ENCODE results near the gene DNAH3. TPM values are rescaled to one million over a fixed set of nuclear protein-coding genes. Genes with fewer than 3 reads are reported as not detected.

DNAH3 gene
- total RNA-seq, 1 experiment from 2014 or later, result 0.57 TPM

- TF ChIP-seq ARID4B (CRISPR knock-in tag; IDR thresholded peaks at IDR 0.05; ENCODE audit: borderline replicate concordance), result no peak
These were observed 39.4 kb upstream of the DNAH3 start (continued) for GRCh38 chr16:21190013-21190412.

- no peak overlapping the region for H3K4me3 Mint-ChIP-seq
These were observed 38.7 kb upstream of the DNAH3 start for GRCh38 chr16:21189311-21189710.

More at GRCh38 chr16:21189311-21189710, 38.7 kb upstream of the DNAH3 start:
- Mint-ChIP-seq H3K27me3 (ENCODE audit: low read depth) (peaks cover 7% of the 10 kb centered on the region), H3K36me3 (peaks cover 3% of the 10 kb centered on the region; the same call in 1 of the 2 replicates), H3K4me1 (no peaks in the 10 kb centered on the region), H3K27ac (no peak overlapping the region), H3K9me3 (peaks cover 22% of the 10 kb centered on the region)
- TF ChIP-seq ZSCAN18 (CRISPR knock-in tag; IDR thresholded peaks at IDR 0.05), result no peak
- no peak for TF ChIP-seq SP1 (CRISPR knock-in tag; conservative IDR thresholded peaks at IDR 0.05)
- no peak for TF ChIP-seq CDX4 (CRISPR knock-in tag; IDR thresholded peaks at IDR 0.05; ENCODE audit: borderline replicate concordance)
- TF ChIP-seq NFYB (CRISPR knock-in tag; conservative IDR thresholded peaks at IDR 0.05; ENCODE audit: low read depth), result no peak
- no peak for TF ChIP-seq MLX (CRISPR knock-in tag; IDR thresholded peaks at IDR 0.05)
- TF ChIP-seq RELA (CRISPR knock-in tag; IDR thresholded peaks at IDR 0.05; ENCODE audit: borderline replicate concordance), result no peak
- TF ChIP-seq TP53 (CRISPR knock-in tag; IDR thresholded peaks at IDR 0.05), result no peak
- no peak for TF ChIP-seq ZNF423 (CRISPR knock-in tag; IDR thresholded peaks at IDR 0.05)
- TF ChIP-seq E2F1 (CRISPR knock-in tag; IDR thresholded peaks at IDR 0.05), result no peak
- no peak for TF ChIP-seq RORB (CRISPR knock-in tag; IDR thresholded peaks at IDR 0.05)
- no peak for TF ChIP-seq CTCF (IDR thresholded peaks at IDR 0.05)
- no peak for TF ChIP-seq NFE2L1 (CRISPR knock-in tag; IDR thresholded peaks at IDR 0.05)
- no peak for TF ChIP-seq ATF1 (CRISPR knock-in tag; IDR thresholded peaks at IDR 0.05)
- no peak for TF ChIP-seq ZNF219 (CRISPR knock-in tag; IDR thresholded peaks at IDR 0.05; ENCODE audit: borderline replicate concordance)
- no peak for TF ChIP-seq STAT6 (CRISPR knock-in tag; conservative IDR thresholded peaks at IDR 0.05; ENCODE audit: low read depth)
- ChIA-PET CTCF (interaction anchor here (0.5 to 5.8 kb wide), 31 partner anchors 8 to 1172 kb away, joined by 3 to 186 read pairs (median 4); partner anchors contain the start of genes ANKS4B, CRYM and DNAH3), POLR2A (interaction anchor here (1.0 to 1.9 kb wide), 2 partner anchors 33 to 112 kb away, joined by 3 to 15 read pairs; no protein-coding TSS in a partner anchor)
- no peak for ATAC-seq
- DNase-seq (ENCODE audit: low spot score), result no peak
